Testis (tissue), 2 donors: Measurements from ENCODE around the gene DUSP28.
"Not testable (repeated sequence)": the region's sequence is repeated elsewhere in the genome, so short reads cannot be mapped to it uniquely, and the experiment has no call there.

Experiments used
- CTCF ChIP-seq, 3 experiments: fragments of 450-650 bp in 2 of 3; fragments of 200-600 bp in 1 of 3; sonication (generic) in 1 of 3; IDR thresholded peaks; one replicate each; pipeline ENCODE4 v1.5.1; 2016 to 2019; ENCODE audit warnings: antibody characterized with exemption in 3 of 3, mild to moderate bottlenecking in 2 of 3, moderate library complexity in 1 of 3
- POLR2A ChIP-seq: fragments of 450-650 bp; IDR thresholded peaks from one replicate; pipeline ENCODE4 v1.6.1; 2017; ENCODE audit warnings: antibody characterized with exemption, mild to moderate bottlenecking, moderate library complexity

GRCh38 chr2:240539101-240539500 is 21.1 kb upstream of the DUSP28 start:
- not testable (repeated sequence) for TF ChIP-seq CTCF (IDR thresholded peaks at IDR 0.05); POLR2A
